Neural cell (in vitro differentiated cells): ENCODE data around the gene RCSD1. TPM values are rescaled to one million over a fixed set of nuclear protein-coding genes. Genes with fewer than 3 reads are reported as not detected.

Source experiments
- H2AFZ ChIP-seq: fragments of 200-600, 300-800 bp; sonication (generic), shearing (Covaris generic); 2 replicates; pipeline ENCODE4 v1.6.0; 2014; ENCODE audit warnings: low read depth, mild to moderate bottlenecking, antibody characterized with exemption, low read length, moderate library complexity
- H3F3A ChIP-seq: fragments of 200-600 bp; shearing (Covaris generic); 2 replicates; pipeline ENCODE4 v1.6.1; 2016; ENCODE audit warnings: mild to moderate bottlenecking, moderate library complexity, mixed read lengths, antibody characterized with exemption, low read length; ENCODE audit not compliant: insufficient read depth, poor library complexity, severe bottlenecking
- H3K27ac ChIP-seq: fragments of 200-600, 300-800 bp; sonication (generic), shearing (Covaris generic); 2 replicates; pipeline ENCODE4 v1.5.1; 2014; ENCODE audit warnings: mild to moderate bottlenecking, low read length, moderate library complexity
- H3K27me3 ChIP-seq: fragments of 300-800, 200-600 bp; sonication (generic), shearing (Covaris generic); 2 replicates; pipeline ENCODE4 v1.6.0; 2014; ENCODE audit warnings: mild to moderate bottlenecking, low read depth, low read length, moderate library complexity; ENCODE audit not compliant: insufficient read depth
- H3K36me3 ChIP-seq: fragments of 300-800, 200-600 bp; sonication (generic), shearing (Covaris generic); 2 replicates; pipeline ENCODE4 v1.5.1; 2014; ENCODE audit warnings: mild to moderate bottlenecking, antibody characterized with exemption, low read length, moderate library complexity; ENCODE audit not compliant: insufficient read depth
- H3K4me2 ChIP-seq: fragments of 300-800, 200-600 bp; sonication (generic), shearing (Covaris generic); 2 replicates; pipeline ENCODE4 v1.6.0; 2014; ENCODE audit warnings: mild to moderate bottlenecking, low read length
- H3K4me3 ChIP-seq: fragments of 300-800, 200-600 bp; sonication (generic), shearing (Covaris generic); 2 replicates; pipeline ENCODE4 v1.5.1; 2014; ENCODE audit warnings: mild to moderate bottlenecking, low read length, moderate library complexity
- H3K79me2 ChIP-seq: fragments of 200-600 bp; shearing (Covaris generic); replicated peaks from 2 replicates; pipeline ENCODE4 v1.6.0; 2014; ENCODE audit warnings: mild to moderate bottlenecking, low read length, moderate library complexity; ENCODE audit not compliant: insufficient read depth
- H3K9ac ChIP-seq: fragments of 300-800, 200-600 bp; sonication (generic), shearing (Covaris generic); 2 replicates; pipeline ENCODE4 v1.6.1; 2016; ENCODE audit warnings: mild to moderate bottlenecking, low read length, mixed read lengths
- H3K9me2 ChIP-seq: fragments of 200-600 bp; shearing (Covaris generic); 2 replicates; pipeline ENCODE4 v1.6.1; 2016; ENCODE audit warnings: mild to moderate bottlenecking, low read length, mixed read lengths; ENCODE audit not compliant: insufficient read depth
- H3K9me3 ChIP-seq: fragments of 200-600, 300-800 bp; sonication (generic), shearing (Covaris generic); 2 replicates; pipeline ENCODE4 v1.6.1; 2016; ENCODE audit warnings: mild to moderate bottlenecking, mixed run types, low read length, moderate library complexity, mixed read lengths
- H4K20me1 ChIP-seq: fragments of 200-600 bp; shearing (Covaris generic); 2 replicates; pipeline ENCODE4 v1.6.1; 2016; ENCODE audit warnings: mild to moderate bottlenecking, mixed run types; ENCODE audit not compliant: insufficient read depth
- EP300 ChIP-seq: fragments of 450-650 bp; conservative IDR thresholded peaks from 2 replicates; pipeline ENCODE4 v1.6.1; 2014; ENCODE audit warnings: antibody characterized with exemption, mild to moderate bottlenecking, moderate library complexity; ENCODE audit not compliant: poor library complexity, severe bottlenecking
- EZH2 ChIP-seq: fragments of 200-600, 300-800 bp; shearing (Covaris generic), sonication (generic); IDR thresholded peaks from 2 replicates; pipeline ENCODE4 v1.6.1; 2014; ENCODE audit warnings: antibody characterized with exemption, low read length, borderline replicate concordance, mild to moderate bottlenecking; ENCODE audit not compliant: insufficient read depth, poor library complexity, severe bottlenecking
- MXI1 ChIP-seq: fragments of 450-650 bp; conservative IDR thresholded peaks from 2 replicates; pipeline ENCODE4 v1.6.1; 2014; ENCODE audit warnings: antibody characterized with exemption, mild to moderate bottlenecking; ENCODE audit not compliant: poor library complexity, severe bottlenecking
- POLR2AphosphoS5 ChIP-seq: IDR thresholded peaks from 2 replicates; pipeline ENCODE4 v1.6.1; 2012
- RAD21 ChIP-seq: fragments of 450-650 bp; conservative IDR thresholded peaks from 2 replicates; pipeline ENCODE4 v1.6.1; 2014; ENCODE audit warnings: antibody characterized with exemption, mild to moderate bottlenecking, moderate library complexity
- SMC3 ChIP-seq: fragments of 450-650 bp; conservative IDR thresholded peaks from 2 replicates; pipeline ENCODE4 v1.6.1; 2014; ENCODE audit warnings: antibody characterized with exemption, mild to moderate bottlenecking, moderate library complexity; ENCODE audit not compliant: poor library complexity
- TAF1 ChIP-seq: IDR thresholded peaks from 2 replicates; pipeline ENCODE4 v1.6.1; 2012; ENCODE audit warnings: low read depth
- polyA plus RNA-seq: library from polyadenylated mRNA; depleted of rRNA; stranded (reverse); fragments of >200 nt; gene quantifications from 2 replicates; pipeline ENCODE4 v1.2.3, GENCODE V29; 2014
- TF ChIP-seq, protein P1 (sequence below): fragments of 450-650 bp; IDR thresholded peaks from 2 replicates; pipeline ENCODE4 v1.5.1; 2014; ENCODE audit warnings: antibody characterized with exemption, mild to moderate bottlenecking, moderate library complexity; ENCODE audit not compliant: poor library complexity, severe bottlenecking
- TF ChIP-seq, protein P2 (sequence below): IDR thresholded peaks from 2 replicates; pipeline ENCODE4 v1.6.1; 2012; ENCODE audit warnings: borderline replicate concordance

RCSD1 gene
- polyA plus RNA-seq, 1 donor from 2014 or later, result not detected

DNA sequence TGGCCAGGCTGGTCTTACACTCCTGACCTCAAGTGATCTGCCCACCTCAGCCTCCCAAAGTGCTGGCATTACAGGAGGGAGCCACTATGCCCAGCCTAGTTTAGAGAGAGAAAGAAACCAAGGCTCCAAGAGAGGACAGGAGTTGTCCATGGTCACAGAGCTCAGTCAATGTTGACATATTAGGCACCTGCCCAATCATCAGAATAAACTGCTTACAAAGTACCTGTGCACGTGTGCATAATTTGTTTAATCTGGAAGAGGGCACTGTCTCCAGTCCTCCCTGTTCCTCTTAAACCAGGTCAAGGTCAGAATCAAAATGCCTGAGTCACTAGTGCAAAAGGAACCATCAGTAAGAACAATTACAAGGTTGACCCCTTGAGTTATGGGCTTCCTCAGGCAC is 71.5 kb downstream of the RCSD1 start:
- Histone ChIP-seq H3F3A (no peaks in the 10 kb centered on the region), H3K9me2 (no peaks in the 10 kb centered on the region)
- TF ChIP-seq POLR2AphosphoS5, result no peak
- no peak for TF ChIP-seq EZH2
- TF ChIP-seq, protein P1, sequence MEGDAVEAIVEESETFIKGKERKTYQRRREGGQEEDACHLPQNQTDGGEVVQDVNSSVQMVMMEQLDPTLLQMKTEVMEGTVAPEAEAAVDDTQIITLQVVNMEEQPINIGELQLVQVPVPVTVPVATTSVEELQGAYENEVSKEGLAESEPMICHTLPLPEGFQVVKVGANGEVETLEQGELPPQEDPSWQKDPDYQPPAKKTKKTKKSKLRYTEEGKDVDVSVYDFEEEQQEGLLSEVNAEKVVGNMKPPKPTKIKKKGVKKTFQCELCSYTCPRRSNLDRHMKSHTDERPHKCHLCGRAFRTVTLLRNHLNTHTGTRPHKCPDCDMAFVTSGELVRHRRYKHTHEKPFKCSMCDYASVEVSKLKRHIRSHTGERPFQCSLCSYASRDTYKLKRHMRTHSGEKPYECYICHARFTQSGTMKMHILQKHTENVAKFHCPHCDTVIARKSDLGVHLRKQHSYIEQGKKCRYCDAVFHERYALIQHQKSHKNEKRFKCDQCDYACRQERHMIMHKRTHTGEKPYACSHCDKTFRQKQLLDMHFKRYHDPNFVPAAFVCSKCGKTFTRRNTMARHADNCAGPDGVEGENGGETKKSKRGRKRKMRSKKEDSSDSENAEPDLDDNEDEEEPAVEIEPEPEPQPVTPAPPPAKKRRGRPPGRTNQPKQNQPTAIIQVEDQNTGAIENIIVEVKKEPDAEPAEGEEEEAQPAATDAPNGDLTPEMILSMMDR, result no peak
- TF ChIP-seq, protein P2, sequence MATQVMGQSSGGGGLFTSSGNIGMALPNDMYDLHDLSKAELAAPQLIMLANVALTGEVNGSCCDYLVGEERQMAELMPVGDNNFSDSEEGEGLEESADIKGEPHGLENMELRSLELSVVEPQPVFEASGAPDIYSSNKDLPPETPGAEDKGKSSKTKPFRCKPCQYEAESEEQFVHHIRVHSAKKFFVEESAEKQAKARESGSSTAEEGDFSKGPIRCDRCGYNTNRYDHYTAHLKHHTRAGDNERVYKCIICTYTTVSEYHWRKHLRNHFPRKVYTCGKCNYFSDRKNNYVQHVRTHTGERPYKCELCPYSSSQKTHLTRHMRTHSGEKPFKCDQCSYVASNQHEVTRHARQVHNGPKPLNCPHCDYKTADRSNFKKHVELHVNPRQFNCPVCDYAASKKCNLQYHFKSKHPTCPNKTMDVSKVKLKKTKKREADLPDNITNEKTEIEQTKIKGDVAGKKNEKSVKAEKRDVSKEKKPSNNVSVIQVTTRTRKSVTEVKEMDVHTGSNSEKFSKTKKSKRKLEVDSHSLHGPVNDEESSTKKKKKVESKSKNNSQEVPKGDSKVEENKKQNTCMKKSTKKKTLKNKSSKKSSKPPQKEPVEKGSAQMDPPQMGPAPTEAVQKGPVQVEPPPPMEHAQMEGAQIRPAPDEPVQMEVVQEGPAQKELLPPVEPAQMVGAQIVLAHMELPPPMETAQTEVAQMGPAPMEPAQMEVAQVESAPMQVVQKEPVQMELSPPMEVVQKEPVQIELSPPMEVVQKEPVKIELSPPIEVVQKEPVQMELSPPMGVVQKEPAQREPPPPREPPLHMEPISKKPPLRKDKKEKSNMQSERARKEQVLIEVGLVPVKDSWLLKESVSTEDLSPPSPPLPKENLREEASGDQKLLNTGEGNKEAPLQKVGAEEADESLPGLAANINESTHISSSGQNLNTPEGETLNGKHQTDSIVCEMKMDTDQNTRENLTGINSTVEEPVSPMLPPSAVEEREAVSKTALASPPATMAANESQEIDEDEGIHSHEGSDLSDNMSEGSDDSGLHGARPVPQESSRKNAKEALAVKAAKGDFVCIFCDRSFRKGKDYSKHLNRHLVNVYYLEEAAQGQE, result no peak
- TF ChIP-seq EP300, result no peak
- TF ChIP-seq MXI1, result no peak
- TF ChIP-seq TAF1, result no peak
- no peak for TF ChIP-seq RAD21
- TF ChIP-seq SMC3, result no peak

DNA sequence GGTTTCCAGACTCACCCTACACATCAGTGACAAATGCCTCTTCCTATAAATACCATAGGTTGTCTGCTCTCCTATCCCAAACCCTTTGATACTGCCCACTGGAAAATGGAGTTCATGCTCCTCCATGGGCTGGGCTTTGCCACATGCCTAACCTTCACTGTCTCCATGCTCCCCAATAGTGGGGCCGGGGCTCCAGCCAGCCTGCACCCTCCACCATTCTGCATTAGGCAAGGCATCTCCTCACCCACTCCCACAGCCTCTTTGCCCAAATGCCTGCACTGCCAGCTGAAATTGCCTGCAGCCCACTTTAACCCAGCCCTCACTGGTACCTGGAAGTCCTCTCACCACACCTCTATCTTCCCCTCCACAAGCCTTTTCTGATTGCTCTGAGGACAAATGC is 73.5 kb downstream of the RCSD1 start:
- H3K9me2 ChIP-seq, result no peaks in the 10 kb centered on the region

More for the DNA sequence above, 71.5 kb downstream of the RCSD1 start:
- Histone ChIP-seq H3K4me2 (no peak overlapping the region), H3K4me3 (no peak overlapping the region), H3K27me3 (no peaks in the 10 kb centered on the region), H3K9ac (no peak overlapping the region), H2AFZ (no peak overlapping the region), H3K9me3 (no peaks in the 10 kb centered on the region), H3K79me2 (no peaks in the 10 kb centered on the region), H3K27ac (no peak overlapping the region), H4K20me1 (no peaks in the 10 kb centered on the region), H3K36me3 (no peaks in the 10 kb centered on the region)

More for the DNA sequence above, 73.5 kb downstream of the RCSD1 start:
- Histone ChIP-seq H3K27me3 (no peaks in the 10 kb centered on the region), H3K27ac (no peak overlapping the region), H3K9me3 (no peaks in the 10 kb centered on the region), H3K36me3 (no peaks in the 10 kb centered on the region), H3F3A (no peaks in the 10 kb centered on the region), H3K79me2 (no peaks in the 10 kb centered on the region), H3K4me3 (no peak overlapping the region), H3K4me2 (no peak overlapping the region), H3K9ac (no peak overlapping the region), H4K20me1 (no peaks in the 10 kb centered on the region), H2AFZ (no peak overlapping the region)
- TF ChIP-seq TAF1, result no peak
- no peak for TF ChIP-seq POLR2AphosphoS5
- TF ChIP-seq, protein P1, result no peak
- TF ChIP-seq SMC3, result no peak
- no peak for TF ChIP-seq EP300
- no peak for TF ChIP-seq MXI1
- TF ChIP-seq EZH2, result no peak
- TF ChIP-seq, protein P2, result no peak
- TF ChIP-seq RAD21, result no peak
